Keratinocyte (primary cell): ENCODE measurements around the gene TRPV2. TPM values are rescaled to one million over a fixed set of nuclear protein-coding genes. Genes with fewer than 3 reads are reported as not detected.

Experiments used
- DNase-seq: peaks from one replicate; pipeline ENCODE4 v3.0.0-alpha.2; 2011; ENCODE audit warnings: low read depth, missing footprints, low spot score
- FAIRE-seq: peaks from 2 replicates; lab custom pipeline; 2011; peaks lifted over from hg19 to GRCh38; lab: Jason Lieb, UNC
- H2AFZ ChIP-seq: 2 replicates; pipeline ENCODE4 v1.6.0; 2012; ENCODE audit warnings: low read length, control low read depth, inconsistent platforms; ENCODE audit not compliant: control insufficient read depth
- H3K27ac ChIP-seq: 2 replicates; pipeline ENCODE4 v1.5.1; 2011; ENCODE audit warnings: low read length; ENCODE audit not compliant: control insufficient read depth, insufficient read depth
- H3K27me3 ChIP-seq: 3 replicates; pipeline ENCODE4 v1.6.0; 2011; ENCODE audit warnings: low read length; ENCODE audit not compliant: control insufficient read depth, insufficient read depth; ENCODE audit errors: extremely low read depth
- H3K36me3 ChIP-seq, 2 experiments: 2 replicates in 1 of 2; 3 replicates in 1 of 2; pipeline ENCODE4 v1.5.1; 2011; ENCODE audit warnings: low read length in 2 of 2, mild to moderate bottlenecking in 1 of 2; ENCODE audit not compliant: control insufficient read depth in 2 of 2, insufficient read depth in 2 of 2; ENCODE audit errors: extremely low read depth in 1 of 2
- H3K4me1 ChIP-seq: 3 replicates; pipeline ENCODE4 v1.5.1; 2011; ENCODE audit warnings: low read length; ENCODE audit not compliant: control insufficient read depth, insufficient read depth; ENCODE audit errors: extremely low read depth
- H3K4me2 ChIP-seq: 3 replicates; pipeline ENCODE4 v1.6.0; 2011; ENCODE audit warnings: low read depth, low read length; ENCODE audit not compliant: control insufficient read depth, insufficient read depth; ENCODE audit errors: extremely low read depth
- H3K4me3 ChIP-seq, 3 experiments: fragments of 200-600 bp in 1 of 3; sonication (generic) in 1 of 3; 2 replicates in 2 of 3; 3 replicates in 1 of 3; pipeline ENCODE4 v1.5.1; 2011 to 2016; ENCODE audit warnings: low read length in 3 of 3, mild to moderate bottlenecking in 3 of 3, control low read depth in 2 of 3, inconsistent platforms in 1 of 3, low read depth in 1 of 3, mixed read lengths in 1 of 3, mixed run types in 1 of 3, moderate library complexity in 1 of 3; ENCODE audit not compliant: control insufficient read depth in 2 of 3, insufficient read depth in 2 of 3; ENCODE audit errors: extremely low read depth in 1 of 3
- H3K79me2 ChIP-seq: 2 replicates; pipeline ENCODE4 v1.6.0; 2012; ENCODE audit warnings: low read length; ENCODE audit not compliant: control insufficient read depth, insufficient read depth
- H3K9ac ChIP-seq: 3 replicates; pipeline ENCODE4 v1.6.0; 2011; ENCODE audit warnings: low read length; ENCODE audit not compliant: control insufficient read depth, insufficient read depth; ENCODE audit errors: extremely low read depth
- H3K9me1 ChIP-seq: 3 replicates; pipeline ENCODE4 v1.6.0; 2011; ENCODE audit warnings: low read length; ENCODE audit not compliant: control insufficient read depth, insufficient read depth; ENCODE audit errors: extremely low read depth
- H3K9me3 ChIP-seq: 2 replicates; pipeline ENCODE4 v1.5.1; 2012; ENCODE audit warnings: low read depth, low read length; ENCODE audit not compliant: control insufficient read depth
- H4K20me1 ChIP-seq: 3 replicates; pipeline ENCODE4 v1.6.0; 2011; ENCODE audit warnings: low read length; ENCODE audit not compliant: control insufficient read depth, insufficient read depth; ENCODE audit errors: extremely low read depth
- CTCF ChIP-seq, 3 experiments: IDR thresholded peaks in 1 of 3; conservative IDR thresholded peaks in 1 of 3; optimal IDR thresholded peaks in 1 of 3; 2 replicates in 2 of 3; 3 replicates in 1 of 3; pipeline versions ENCODE3 to v1.5.1; 2011; ENCODE audit warnings: low read length in 3 of 3, mild to moderate bottlenecking in 3 of 3, moderate library complexity in 2 of 3, control low read depth in 1 of 3, inconsistent platforms in 1 of 3; ENCODE audit not compliant: insufficient read depth in 2 of 3; ENCODE audit errors: extremely low read depth in 1 of 3
- EZH2 ChIP-seq: IDR thresholded peaks from one replicate; pipeline ENCODE4 v1.6.1; 2012; ENCODE audit warnings: inconsistent platforms, mild to moderate bottlenecking, low read length, moderate library complexity
- dilution Hi-C: fragments of 300-500 bp; cut with MboI; formaldehyde crosslinking; loops from one replicate; pipeline ENCODE4 v1.7.0; 2020; ENCODE audit warnings: low sequenced_read_pairs; ENCODE audit not compliant: extremely low pct_ligation_motif_present
- polyA plus RNA-seq, 5 experiments: library from polyadenylated mRNA; depleted of rRNA in 3 of 5; stranded (reverse) in 3 of 5; stranded (forward) in 1 of 5; unstranded in 1 of 5; fragments of >200 nt; gene quantifications; 1 replicate in 1 of 5; 2 replicates in 3 of 5; 3 replicates in 1 of 5; pipeline versions ENCODE4 v1.2.1 to v1.2.3, GENCODE V29; 2011 to 2012; ENCODE audit warnings: missing spikeins in 2 of 5, low read depth in 1 of 5, low replicate concordance in 1 of 5

Gene TRPV2
- polyA plus RNA-seq, 1 donor (not counting 4 experiments of a cell fraction or from before 2014, with no cell fraction given), result 0.09 TPM

GRCh38 chr17:16461606-16461866, 46.2 kb downstream of the TRPV2 start:
- Histone ChIP-seq H3K4me3 (no peak overlapping the region), H3K9me3 (no peaks in the 10 kb centered on the region), H3K4me2 (no peak overlapping the region), H3K9ac (no peak overlapping the region), H4K20me1 (no peaks in the 10 kb centered on the region), H2AFZ (no peak overlapping the region), H3K27me3 (no peaks in the 10 kb centered on the region), H3K27ac (no peak overlapping the region), H3K36me3 (no peaks in the 10 kb centered on the region), H3K79me2 (no peaks in the 10 kb centered on the region), H3K9me1 (no peaks in the 10 kb centered on the region), H3K4me1 (peaks cover 11% of the 10 kb centered on the region)
- no peak for FAIRE-seq
- TF ChIP-seq CTCF (optimal IDR thresholded peaks at IDR 0.05 in 1 of 3, IDR thresholded peaks at IDR 0.05 in 1 of 3, conservative IDR thresholded peaks at IDR 0.05 in 1 of 3; ENCODE audit: extremely low read depth in 1 of 3, insufficient read depth in 2 of 3, low read length in 3 of 3) (no peak), EZH2 (no peak)
- dilution Hi-C loops, result no loop called here
- DNase-seq, result no peak

GRCh38 chr17:16462070-16462864, 46.9 kb downstream of the TRPV2 start:
- H3K27me3 ChIP-seq, result no peaks in the 10 kb centered on the region
- no peak overlapping the region for H3K4me3 ChIP-seq
- FAIRE-seq, result no peak
- H3K9me1 ChIP-seq, result no peaks in the 10 kb centered on the region
- no peaks in the 10 kb centered on the region for H3K36me3 ChIP-seq
- H3K27ac ChIP-seq, result no peak overlapping the region
- no peak overlapping the region for H2AFZ ChIP-seq
- no peaks in the 10 kb centered on the region for H4K20me1 ChIP-seq
- H3K4me2 ChIP-seq, result no peak overlapping the region
- TF ChIP-seq EZH2 (no peak), CTCF (optimal IDR thresholded peaks at IDR 0.05 in 1 of 3, IDR thresholded peaks at IDR 0.05 in 1 of 3, conservative IDR thresholded peaks at IDR 0.05 in 1 of 3; ENCODE audit: extremely low read depth in 1 of 3, insufficient read depth in 2 of 3, low read length in 3 of 3) (no peak)
- no peak overlapping the region for H3K9ac ChIP-seq
- H3K4me1 ChIP-seq, result peaks cover 11% of the 10 kb centered on the region
- H3K9me3 ChIP-seq, result no peaks in the 10 kb centered on the region
- DNase-seq, result no peak
- no peaks in the 10 kb centered on the region for H3K79me2 ChIP-seq
- dilution Hi-C loops, result no loop called here
